HTERT RPE-1 (cell line): ENCODE results near the gene CENPC.
"Not testable (repeated sequence)": the region's sequence is repeated elsewhere in the genome, so short reads cannot be mapped to it uniquely, and the experiment has no call there.

Source experiments
- in situ Hi-C: fragments of 300-500 bp; cut with MboI; formaldehyde crosslinking; loops from 4 replicates; pipeline ENCODE4 v1.14.3; 2020; ENCODE audit warnings: low sequenced_read_pairs

The CENPC gene

DNA sequence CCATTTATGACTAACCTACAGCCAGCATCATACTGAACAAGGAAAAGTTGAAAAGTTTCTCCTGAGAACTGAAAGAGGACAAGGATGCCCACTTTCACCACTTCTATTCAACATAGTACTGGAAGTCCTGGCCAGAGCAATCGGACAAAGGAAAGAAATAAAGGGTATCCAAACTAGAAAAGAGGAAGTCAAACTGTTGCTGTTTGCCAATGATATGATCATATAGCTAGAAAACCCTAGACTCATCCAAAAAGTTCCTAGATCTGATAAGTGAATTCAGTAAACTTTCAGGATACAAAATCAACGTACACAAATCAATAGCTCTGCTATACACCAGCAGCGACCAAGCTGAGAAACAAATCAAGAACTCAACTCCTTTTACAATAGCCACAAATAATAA lies 64.5 kb downstream of the CENPC start:
- in situ Hi-C loops: no loop called here

DNA sequence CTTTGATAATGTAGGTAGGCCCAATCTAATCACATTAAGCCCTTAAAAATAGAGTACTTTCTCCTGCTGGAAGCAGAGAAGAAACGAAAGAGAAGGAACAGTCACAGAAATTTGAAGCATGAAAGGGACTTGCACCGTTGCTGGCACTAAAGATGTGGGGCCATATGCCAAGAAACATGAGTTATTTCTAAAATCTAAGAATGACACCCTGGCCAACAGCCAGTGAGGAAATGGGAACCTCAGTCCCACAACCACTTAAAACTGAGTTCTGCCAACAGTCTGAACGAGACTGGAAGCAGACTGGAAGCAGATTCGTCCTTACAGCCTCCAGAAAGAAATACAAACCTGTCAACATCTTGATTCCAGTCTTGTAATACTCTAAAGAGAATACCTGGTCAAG lies 70.1 kb downstream of the CENPC start:
- in situ Hi-C loops: no loop called here

GRCh38 chr4:67470871-67471270 lies 74.4 kb downstream of the CENPC start:
- in situ Hi-C loops: no loop called here

DNA sequence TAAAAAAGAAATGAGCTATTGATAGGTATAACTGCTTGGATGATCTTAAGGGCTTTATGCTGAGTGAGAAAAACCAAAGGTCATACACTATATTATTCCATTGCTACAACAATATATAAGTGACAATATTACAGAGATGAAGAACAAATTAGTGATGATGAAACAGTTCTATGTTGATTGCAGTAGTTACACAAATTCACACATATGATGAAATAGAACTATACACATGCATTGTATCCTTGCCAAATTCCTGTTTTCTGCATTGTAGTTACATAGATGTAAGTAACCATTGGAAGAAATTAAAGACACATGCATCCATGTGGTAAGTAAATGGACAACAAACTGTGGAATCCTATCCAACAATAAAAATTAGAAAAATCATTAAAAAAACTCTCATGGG lies 76.5 kb downstream of the CENPC start:
- in situ Hi-C loops: no loop called here

- in situ Hi-C loops: no loop called here
These were observed 78.6 kb downstream of the CENPC start for GRCh38 chr4:67466751-67467150.

GRCh38 chr4:67465763-67466052 lies 79.6 kb downstream of the CENPC start:
- in situ Hi-C loops: no loop called here

- in situ Hi-C loops: no loop called here
These were observed 80.1 kb downstream of the CENPC start for GRCh38 chr4:67465032-67465762.

DNA sequence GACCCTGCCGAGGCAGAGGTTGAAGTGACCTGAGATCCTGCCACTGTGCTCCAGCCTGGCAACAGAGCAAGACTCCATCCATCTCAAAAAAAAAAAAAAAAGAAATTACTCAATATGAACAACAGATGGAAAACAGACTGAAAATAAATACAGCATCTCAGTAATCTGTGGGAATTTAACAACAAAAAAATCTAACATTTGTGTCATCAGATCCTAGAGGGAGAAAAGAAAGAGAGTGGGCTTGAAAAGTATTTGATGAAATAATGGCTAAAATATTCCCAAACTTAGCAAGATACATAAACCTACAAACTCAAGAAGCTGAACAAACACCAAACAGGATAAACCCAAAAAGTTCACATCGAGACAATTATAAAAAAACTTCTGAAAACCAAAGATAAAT lies 84.7 kb downstream of the CENPC start:
- in situ Hi-C loops: no loop called here

GRCh38 chr4:67459164-67459563 lies 86.1 kb downstream of the CENPC start:
- in situ Hi-C loops: no loop called here

DNA sequence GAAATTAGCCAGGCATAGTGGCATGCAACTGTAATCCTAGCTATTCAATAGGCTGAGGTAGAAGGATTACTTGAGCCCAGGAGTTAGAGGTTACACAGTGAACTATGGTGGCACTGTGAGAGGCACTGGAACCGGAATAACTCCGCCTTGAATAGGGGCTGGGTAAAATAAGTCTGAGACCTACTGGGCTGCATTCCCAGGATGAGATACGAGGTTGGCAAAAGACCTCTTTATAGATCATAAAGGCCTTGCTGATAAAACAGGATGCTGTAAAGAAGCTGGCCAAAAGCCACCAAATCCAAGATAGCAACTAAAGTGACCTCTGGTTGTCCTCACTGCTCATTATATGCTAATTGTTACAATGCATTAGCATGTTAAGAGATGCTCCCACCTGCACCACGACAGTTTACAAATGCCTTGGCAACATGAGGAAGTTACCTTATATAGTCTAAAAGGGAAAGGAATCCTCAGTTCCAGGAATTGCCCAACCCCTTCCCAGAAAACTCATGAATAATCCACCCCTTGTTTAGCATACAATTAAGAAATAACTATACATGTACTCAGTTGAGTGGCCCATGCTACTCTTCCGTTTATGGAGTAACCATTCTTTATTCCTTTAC lies 88.6 kb downstream of the CENPC start:
- in situ Hi-C loops: no loop called here

GRCh38 chr4:67452846-67453205 lies 92.5 kb downstream of the CENPC start:
- in situ Hi-C loops: not testable (repeated sequence)

- in situ Hi-C loops: no loop called here
These were observed 93.0 kb downstream of the CENPC start for GRCh38 chr4:67452100-67452845.

DNA sequence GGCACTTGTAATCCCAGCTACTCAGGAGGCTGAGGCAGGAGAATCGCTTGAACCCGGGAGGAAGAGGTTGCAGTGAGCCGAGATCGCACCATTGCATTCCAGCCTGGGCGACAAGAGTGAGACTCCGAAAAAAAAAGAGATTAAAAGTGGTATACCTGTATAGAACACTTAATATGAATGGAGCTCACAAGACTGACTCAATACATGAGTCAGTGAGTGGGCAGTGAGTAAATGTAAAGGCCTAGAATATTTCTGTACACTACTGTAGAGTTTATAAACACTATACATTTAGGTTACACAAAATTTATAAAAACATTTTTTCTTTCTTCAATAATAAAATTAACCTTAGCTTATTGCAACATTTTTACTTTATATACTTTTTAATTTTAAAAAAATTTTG lies 93.8 kb downstream of the CENPC start:
- in situ Hi-C loops: no loop called here

DNA sequence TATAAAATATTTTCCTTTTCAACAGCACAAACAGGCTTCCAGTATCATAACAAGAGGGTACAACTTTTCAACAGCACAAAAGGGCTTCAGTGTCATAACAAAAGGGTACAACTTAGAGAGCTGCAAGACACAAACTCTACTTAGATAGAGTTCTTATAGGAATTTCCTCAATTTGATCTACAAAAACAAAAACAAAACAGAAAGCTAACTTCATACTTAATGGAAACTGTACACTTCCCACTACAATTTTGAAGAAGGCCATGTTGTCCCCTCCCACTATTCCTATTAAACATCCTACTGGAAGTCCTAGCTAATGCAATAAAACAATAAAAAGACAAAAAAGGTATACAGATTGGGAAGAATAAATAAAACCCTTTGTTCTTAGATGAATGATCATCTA lies 96.7 kb downstream of the CENPC start:
- in situ Hi-C loops: no loop called here

DNA sequence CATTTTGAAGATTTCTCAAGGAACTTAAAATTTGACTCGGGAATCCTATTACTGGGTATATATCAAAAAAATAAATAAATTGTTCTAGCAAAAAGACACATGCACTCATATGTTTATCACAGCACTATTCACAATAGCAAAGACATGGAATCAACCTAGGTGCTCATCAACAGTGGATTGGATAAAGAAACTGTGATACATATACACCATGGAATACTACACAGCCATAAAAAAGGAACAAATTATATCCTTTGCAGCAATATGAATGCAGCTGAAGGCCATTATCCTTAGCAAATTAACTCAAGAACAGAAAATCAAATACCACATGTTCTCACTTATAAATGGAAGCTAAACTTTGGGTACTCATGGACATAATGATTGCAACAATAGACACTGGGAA lies 97.4 kb downstream of the CENPC start:
- in situ Hi-C loops: no loop called here

GRCh38 chr4:67446811-67447210 lies 98.5 kb downstream of the CENPC start:
- in situ Hi-C loops: no loop called here

- in situ Hi-C loops: not testable (repeated sequence)
These were observed 99.4 kb downstream of the CENPC start for GRCh38 chr4:67445881-67446280.

GRCh38 chr4:67438975-67439374 lies 106.3 kb downstream of the CENPC start:
- in situ Hi-C loops: no loop called here

GRCh38 chr4:67437974-67438713 lies 107.2 kb downstream of the CENPC start:
- in situ Hi-C loops: no loop called here

- in situ Hi-C loops: no loop called here
These were observed 108.6 kb downstream of the CENPC start for GRCh38 chr4:67436742-67437141.

DNA sequence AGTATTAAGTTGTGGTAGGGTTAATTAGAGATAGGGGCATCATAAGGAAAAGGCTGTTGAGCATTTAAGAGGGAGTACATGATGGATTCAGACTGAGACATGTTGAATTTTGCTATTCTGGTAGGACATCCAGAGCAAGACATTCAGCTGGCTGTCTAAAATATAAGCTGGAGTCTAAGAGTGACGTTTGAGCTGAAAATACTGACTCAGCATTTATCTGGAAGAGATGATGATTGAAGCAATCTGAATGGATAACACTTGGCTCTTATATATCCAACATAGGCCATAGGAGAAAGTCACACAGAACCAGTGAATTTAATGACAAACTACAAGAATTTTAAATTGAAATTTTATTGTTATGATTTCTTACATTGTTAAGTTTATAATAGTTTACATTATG lies 114.3 kb downstream of the CENPC start:
- in situ Hi-C loops: no loop called here

DNA sequence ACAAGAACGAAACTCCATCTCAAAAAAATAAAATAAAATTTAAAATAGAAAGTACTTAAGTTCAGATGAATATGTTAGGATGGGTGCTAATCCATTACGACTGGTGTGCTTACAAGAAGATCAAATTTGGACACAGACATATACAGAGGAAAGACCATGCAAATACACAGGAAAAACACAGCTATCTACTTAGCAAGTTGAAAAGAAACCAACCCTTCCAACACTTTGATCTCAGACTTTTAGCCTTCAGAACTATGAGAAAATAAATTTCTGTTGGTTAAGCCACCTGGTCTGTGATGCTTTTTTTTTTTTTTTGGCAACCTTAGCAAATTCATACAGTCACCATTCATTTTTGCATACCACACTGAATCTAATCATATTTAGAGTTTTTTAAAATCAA lies 116.5 kb downstream of the CENPC start:
- in situ Hi-C loops: no loop called here
